Mesenteric fat pad (tissue), 1 donor: ENCODE results near the gene ARHGEF2. TPM values are rescaled to one million over a fixed set of nuclear protein-coding genes. Genes with fewer than 3 reads are reported as not detected.

Experiments
- DNase-seq: peaks from one replicate; pipeline ENCODE4 v3.0.0-alpha.2; 2020; ENCODE audit warnings: low spot score
- microRNA-seq: library from miRNA; unstranded; fragments of <30 nt; microRNA quantifications from one replicate; pipeline ENCODE4 v1.2.0, GENCODE V29; 2020; ENCODE audit warnings: borderline number of aligned reads
- total RNA-seq: library from RNA; stranded (reverse); fragmentation: NEBNext Ultra II Directional; extraction: Animal tissue kit (Norgen Biotek cat#: 25700); gene quantifications from one replicate; pipeline ENCODE4 v1.2.1, GENCODE V29; 2021
- donor health status: DM: yes; HTN: yes; CAD: no.

The ARHGEF2 gene
- total RNA-seq, 1 donor from 2014 or later, result 150 TPM

- no peak for DNase-seq
These were observed 64.2 kb downstream of the ARHGEF2 start for GRCh38 chr1:155913969-155914757.

- DNase-seq, result no peak
These were observed 66.3 kb downstream of the ARHGEF2 start for GRCh38 chr1:155912056-155912536.

- DNase-seq, result peak; percentile 95
These were observed 66.9 kb downstream of the ARHGEF2 start, which contains the start of gene RIT1 for GRCh38 chr1:155911156-155912055. TSS of gene RIT1 (minus strand) at chr1:155911349. CDS start at chr1:155910761, 588 bp downstream.

- no peak for DNase-seq
These were observed 67.7 kb downstream of the ARHGEF2 start for GRCh38 chr1:155910621-155911121.

GRCh38 chr1:155909894-155910293 lies 68.5 kb downstream of the ARHGEF2 start:
- DNase-seq, result no peak

GRCh38 chr1:155904261-155904660 lies 74.1 kb downstream of the ARHGEF2 start:
- no peak for DNase-seq

- DNase-seq, result no peak
These were observed 78.2 kb downstream of the ARHGEF2 start for GRCh38 chr1:155900161-155900560.

GRCh38 chr1:155899683-155900082 lies 78.7 kb downstream of the ARHGEF2 start:
- no peak for DNase-seq

GRCh38 chr1:155898888-155899287 lies 79.5 kb downstream of the ARHGEF2 start:
- DNase-seq, result no peak

GRCh38 chr1:155897746-155898145 lies 80.6 kb downstream of the ARHGEF2 start:
- no peak for DNase-seq

Small RNAs within 50 kb of the gene (microRNA-seq; reads per million reads assigned to microRNA genes)
- gene MIR6738, result not detected

Other genes with a start within 250 kb of the ARHGEF2 start
- gene GON4L, start 121.3 kb downstream of the ARHGEF2 start, total RNA-seq, result 53.0 TPM
- gene SYT11, start 119.0 kb downstream of the ARHGEF2 start, total RNA-seq, result 6.1 TPM
- 31.8 TPM for gene RIT1, start 67.2 kb downstream of the ARHGEF2 start, total RNA-seq
- gene KHDC4, start 44.1 kb downstream of the ARHGEF2 start, total RNA-seq, result 30.7 TPM
- not detected for gene RXFP4, start 36.9 kb downstream of the ARHGEF2 start, total RNA-seq
- gene SSR2, start 42.4 kb upstream of the ARHGEF2 start, total RNA-seq, result 179 TPM
- 30.0 TPM for gene UBQLN4, start 75.3 kb upstream of the ARHGEF2 start, total RNA-seq
- 65.5 TPM for gene LAMTOR2, start 76.2 kb upstream of the ARHGEF2 start, total RNA-seq
- gene RAB25, start 82.6 kb upstream of the ARHGEF2 start, total RNA-seq, result not detected
- 0.58 TPM for gene MEX3A, start 103.9 kb upstream of the ARHGEF2 start, total RNA-seq
- gene LMNA, start 136.2 kb upstream of the ARHGEF2 start, total RNA-seq, result 901 TPM
- 31.9 TPM for gene SEMA4A, start 175.0 kb upstream of the ARHGEF2 start, total RNA-seq
- 34.3 TPM for gene SLC25A44, start 215.6 kb upstream of the ARHGEF2 start, total RNA-seq
- 46.4 TPM for gene PMF1, start 234.5 kb upstream of the ARHGEF2 start, total RNA-seq